ENCODE measurements around the gene SCN1B. TPM values are rescaled to one million over a fixed set of nuclear protein-coding genes. Genes with fewer than 3 reads are reported as not detected.
A peak's percentile ranks its signal among the peaks of the same experiment; 100 is the strongest.

Gene SCN1B
- total and polyA plus RNA-seq, 2 of the 13 experiments (the other 11 are each of a cell fraction or from before 2014, with no cell fraction given), result 2.7 to 20.1 TPM

DNA sequence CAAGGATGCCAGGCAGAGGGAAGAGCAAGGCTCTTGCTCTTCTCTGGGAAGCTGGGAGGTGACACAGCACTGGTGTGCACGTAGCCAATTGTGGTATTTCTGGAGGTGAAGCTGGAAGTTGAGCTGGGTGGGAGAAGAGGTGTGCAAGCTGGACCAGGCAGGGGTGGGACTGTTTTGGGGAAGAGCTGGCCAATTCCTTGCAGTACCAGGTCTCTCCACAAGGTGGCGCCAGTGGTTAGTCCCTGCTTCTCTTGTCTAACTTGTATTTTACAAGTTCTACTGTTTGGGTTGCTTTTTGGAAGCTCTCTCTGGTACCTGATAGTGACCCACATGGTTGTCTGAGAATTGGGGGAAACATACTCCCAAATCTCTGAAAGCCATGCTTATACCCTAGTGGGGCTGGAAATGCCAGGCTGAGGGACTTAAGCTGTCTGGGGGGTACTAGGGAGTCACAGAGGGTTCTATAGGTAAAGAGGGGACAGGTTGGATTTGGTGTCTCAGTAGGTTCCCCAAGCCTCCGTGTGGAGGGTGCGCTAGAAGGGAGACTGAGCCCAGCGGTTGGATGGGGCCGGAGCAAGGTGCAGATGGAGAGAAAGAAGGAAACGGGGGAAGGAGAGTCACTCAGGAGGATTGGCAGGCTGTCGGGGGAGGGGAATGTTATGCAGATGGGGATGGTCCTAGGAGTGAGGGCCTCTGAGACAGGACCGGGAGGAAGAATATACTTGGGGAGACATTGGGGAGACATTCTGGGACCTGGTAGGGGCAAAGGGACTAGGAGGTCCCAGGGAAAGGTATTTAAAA is 14.2 kb downstream of the SCN1B start:
- Histone ChIP-seq H3K79me2 (ENCODE audit: insufficient read depth, low read length) (peaks cover 57% of the 10 kb centered on the region), H3K4me3 (replicated peaks in 1 of 3; ENCODE audit: insufficient read depth in 1 of 3, low read depth in 2 of 3, low read length in 3 of 3) (peak overlapping the region in 1 of 3 experiments; percentile 84; a peak in 2 of 6 replicates), H3K4me2 (ENCODE audit: low read depth, low read length) (peak overlapping the region; percentile 92), H3K9ac (ENCODE audit: insufficient read depth, low read depth, low read length) (peak overlapping the region; percentile 85), H3K27me3 (ENCODE audit: control insufficient read depth in 1 of 2, insufficient read depth in 2 of 2, low read length in 2 of 2) (no peaks in the 10 kb centered on the region), H3K27ac (ENCODE audit: extremely low read length, insufficient read depth, low read length) (peak overlapping the region; percentile 99), H3K4me1 (ENCODE audit: insufficient read depth, low read length) (peaks cover 63% of the 10 kb centered on the region), H4K20me1 (ENCODE audit: insufficient read depth, low read length) (peaks cover 63% of the 10 kb centered on the region), H2AFZ (ENCODE audit: low read length) (no peak overlapping the region), H3K9me3 (ENCODE audit: low read length) (no peaks in the 10 kb centered on the region), H3K36me3 (replicated peaks in 1 of 2; ENCODE audit: control insufficient read depth in 1 of 2, insufficient read depth in 2 of 2, low read length in 2 of 2) (peaks cover 17 to 24% of the 10 kb centered on the region in 2 experiments)
- 80% methylated on average over 9 of the region's 9 CpGs for WGBS (ENCODE audit: low lambda C conversion rate)
- ATAC-seq (no peak), FAIRE-seq (peak; percentile 66), DNase-seq (ENCODE audit: low spot score) (peak; percentile 28)
- ChIA-PET CTCF (ENCODE audit: low intra/inter-chr PET ratio, low total read pairs) (interaction anchor here (1.2 to 3.0 kb wide), 2 partner anchors 32 to 71 kb away, joined by 4 to 15 read pairs; no protein-coding TSS in a partner anchor), POLR2A (interaction anchor here (1.0 to 3.8 kb wide), 4 partner anchors 10 to 38 kb away, joined by 3 to 15 read pairs (median 4); no protein-coding TSS in a partner anchor)
- no TSS peak for BruUV-seq (replicated peaks)
- in situ Hi-C loops (cut with HindIII; ENCODE audit: extremely low pct_ligation_motif_present, low pct_unique_long_range_greater_than_20kb) (no loop called here), intact Hi-C loops (cut with micrococcal nuclease; ENCODE audit: unreplicated experiment) (loop anchor here (5.0 kb wide), 1 partner anchor 47 kb away; no protein-coding TSS in a partner anchor)
- TF ChIP-seq CHCHD3 (CRISPR knock-in tag; IDR thresholded peaks at IDR 0.05), result no peak
- TF ChIP-seq, protein P1, sequence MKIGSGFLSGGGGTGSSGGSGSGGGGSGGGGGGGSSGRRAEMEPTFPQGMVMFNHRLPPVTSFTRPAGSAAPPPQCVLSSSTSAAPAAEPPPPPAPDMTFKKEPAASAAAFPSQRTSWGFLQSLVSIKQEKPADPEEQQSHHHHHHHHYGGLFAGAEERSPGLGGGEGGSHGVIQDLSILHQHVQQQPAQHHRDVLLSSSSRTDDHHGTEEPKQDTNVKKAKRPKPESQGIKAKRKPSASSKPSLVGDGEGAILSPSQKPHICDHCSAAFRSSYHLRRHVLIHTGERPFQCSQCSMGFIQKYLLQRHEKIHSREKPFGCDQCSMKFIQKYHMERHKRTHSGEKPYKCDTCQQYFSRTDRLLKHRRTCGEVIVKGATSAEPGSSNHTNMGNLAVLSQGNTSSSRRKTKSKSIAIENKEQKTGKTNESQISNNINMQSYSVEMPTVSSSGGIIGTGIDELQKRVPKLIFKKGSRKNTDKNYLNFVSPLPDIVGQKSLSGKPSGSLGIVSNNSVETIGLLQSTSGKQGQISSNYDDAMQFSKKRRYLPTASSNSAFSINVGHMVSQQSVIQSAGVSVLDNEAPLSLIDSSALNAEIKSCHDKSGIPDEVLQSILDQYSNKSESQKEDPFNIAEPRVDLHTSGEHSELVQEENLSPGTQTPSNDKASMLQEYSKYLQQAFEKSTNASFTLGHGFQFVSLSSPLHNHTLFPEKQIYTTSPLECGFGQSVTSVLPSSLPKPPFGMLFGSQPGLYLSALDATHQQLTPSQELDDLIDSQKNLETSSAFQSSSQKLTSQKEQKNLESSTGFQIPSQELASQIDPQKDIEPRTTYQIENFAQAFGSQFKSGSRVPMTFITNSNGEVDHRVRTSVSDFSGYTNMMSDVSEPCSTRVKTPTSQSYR (CRISPR knock-in tag; IDR thresholded peaks at IDR 0.05; ENCODE audit: borderline replicate concordance), result no peak
- 0 out of 2 replicates have a peak, but pooled peaks have one; percentile 9 for TF ChIP-seq SAP130 (CRISPR knock-in tag; IDR thresholded peaks at IDR 0.05; ENCODE audit: low read depth)
- 0 out of 2 replicates have a peak, but pooled peaks have one; percentile 47 for TF ChIP-seq ZNF605 (CRISPR knock-in tag; IDR thresholded peaks at IDR 0.05)
- TF ChIP-seq SMC3 (IDR thresholded peaks at IDR 0.05; ENCODE audit: low read length), result peak; percentile 68
- TF ChIP-seq, protein P2, sequence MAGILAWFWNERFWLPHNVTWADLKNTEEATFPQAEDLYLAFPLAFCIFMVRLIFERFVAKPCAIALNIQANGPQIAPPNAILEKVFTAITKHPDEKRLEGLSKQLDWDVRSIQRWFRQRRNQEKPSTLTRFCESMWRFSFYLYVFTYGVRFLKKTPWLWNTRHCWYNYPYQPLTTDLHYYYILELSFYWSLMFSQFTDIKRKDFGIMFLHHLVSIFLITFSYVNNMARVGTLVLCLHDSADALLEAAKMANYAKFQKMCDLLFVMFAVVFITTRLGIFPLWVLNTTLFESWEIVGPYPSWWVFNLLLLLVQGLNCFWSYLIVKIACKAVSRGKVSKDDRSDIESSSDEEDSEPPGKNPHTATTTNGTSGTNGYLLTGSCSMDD (CRISPR knock-in tag; IDR thresholded peaks at IDR 0.05), result no peak
- TF ChIP-seq ZMYM3 (CRISPR knock-in tag; IDR thresholded peaks at IDR 0.05), result peak; percentile 59; the same call in 1 of the 2 replicates
- TF ChIP-seq ZSCAN21 (CRISPR knock-in tag; IDR thresholded peaks at IDR 0.05; ENCODE audit: borderline replicate concordance), result 0 out of 2 replicates have a peak, but pooled peaks have one; percentile 3
- TF ChIP-seq TEAD3 (CRISPR knock-in tag; optimal IDR thresholded peaks at IDR 0.05; ENCODE audit: borderline replicate concordance), result peak; percentile 13
- no peak for TF ChIP-seq BCL6 (CRISPR knock-in tag; IDR thresholded peaks at IDR 0.05)
- TF ChIP-seq, protein P3, sequence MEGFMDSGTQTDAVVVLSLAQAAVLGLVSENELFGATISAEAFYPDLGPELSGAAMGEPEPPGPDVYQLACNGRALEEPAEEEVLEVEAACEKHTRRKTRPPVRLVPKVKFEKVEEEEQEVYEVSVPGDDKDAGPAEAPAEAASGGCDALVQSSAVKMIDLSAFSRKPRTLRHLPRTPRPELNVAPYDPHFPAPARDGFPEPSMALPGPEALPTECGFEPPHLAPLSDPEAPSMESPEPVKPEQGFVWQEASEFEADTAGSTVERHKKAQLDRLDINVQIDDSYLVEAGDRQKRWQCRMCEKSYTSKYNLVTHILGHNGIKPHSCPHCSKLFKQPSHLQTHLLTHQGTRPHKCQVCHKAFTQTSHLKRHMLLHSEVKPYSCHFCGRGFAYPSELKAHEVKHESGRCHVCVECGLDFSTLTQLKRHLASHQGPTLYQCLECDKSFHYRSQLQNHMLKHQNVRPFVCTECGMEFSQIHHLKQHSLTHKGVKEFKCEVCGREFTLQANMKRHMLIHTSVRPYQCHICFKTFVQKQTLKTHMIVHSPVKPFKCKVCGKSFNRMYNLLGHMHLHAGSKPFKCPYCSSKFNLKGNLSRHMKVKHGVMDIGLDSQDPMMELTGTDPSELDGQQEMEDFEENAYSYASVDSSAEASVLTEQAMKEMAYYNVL (CRISPR knock-in tag; IDR thresholded peaks at IDR 0.05; ENCODE audit: borderline replicate concordance), result 0 out of 2 replicates have a peak, but pooled peaks have one; percentile 42
- TF ChIP-seq ZNF572 (CRISPR knock-in tag; IDR thresholded peaks at IDR 0.05), result 0 out of 2 replicates have a peak, but pooled peaks have one; percentile 8
- no peak for TF ChIP-seq KLF13 (CRISPR knock-in tag; IDR thresholded peaks at IDR 0.05)
- TF ChIP-seq CHD4 (IDR thresholded peaks at IDR 0.05; ENCODE audit: borderline replicate concordance, low read length), result peak; percentile 43; the same call in 1 of the 2 replicates
- TF ChIP-seq STAG1 (CRISPR knock-in tag; IDR thresholded peaks at IDR 0.05), result peak; percentile 43
- TF ChIP-seq MLLT10 (CRISPR knock-in tag; IDR thresholded peaks at IDR 0.05), result no peak
